ENCODE results near the gene BABAM2.

- TF ChIP-seq CTCF (IDR thresholded peaks at IDR 0.05; ENCODE audit: low read length) (no peak), EZH2phosphoT487 (IDR thresholded peaks at IDR 0.05; ENCODE audit: low read length) (no peak), EZH2 (optimal IDR thresholded peaks at IDR 0.05; ENCODE audit: low read depth, low read length) (no peak)
These were observed 291.3 kb downstream of the BABAM2 start for GRCh38 chr2:28181801-28182200.
